Raji (cell line): Measurements from ENCODE around the gene BICRAL.

Experiments used
- POLR2A ChIP-seq: IDR thresholded peaks from 2 replicates; pipeline ENCODE4 v1.6.1; 2011; ENCODE audit warnings: low read depth, low read length, control low read depth; ENCODE audit not compliant: insufficient read depth

Gene BICRAL, protein sequence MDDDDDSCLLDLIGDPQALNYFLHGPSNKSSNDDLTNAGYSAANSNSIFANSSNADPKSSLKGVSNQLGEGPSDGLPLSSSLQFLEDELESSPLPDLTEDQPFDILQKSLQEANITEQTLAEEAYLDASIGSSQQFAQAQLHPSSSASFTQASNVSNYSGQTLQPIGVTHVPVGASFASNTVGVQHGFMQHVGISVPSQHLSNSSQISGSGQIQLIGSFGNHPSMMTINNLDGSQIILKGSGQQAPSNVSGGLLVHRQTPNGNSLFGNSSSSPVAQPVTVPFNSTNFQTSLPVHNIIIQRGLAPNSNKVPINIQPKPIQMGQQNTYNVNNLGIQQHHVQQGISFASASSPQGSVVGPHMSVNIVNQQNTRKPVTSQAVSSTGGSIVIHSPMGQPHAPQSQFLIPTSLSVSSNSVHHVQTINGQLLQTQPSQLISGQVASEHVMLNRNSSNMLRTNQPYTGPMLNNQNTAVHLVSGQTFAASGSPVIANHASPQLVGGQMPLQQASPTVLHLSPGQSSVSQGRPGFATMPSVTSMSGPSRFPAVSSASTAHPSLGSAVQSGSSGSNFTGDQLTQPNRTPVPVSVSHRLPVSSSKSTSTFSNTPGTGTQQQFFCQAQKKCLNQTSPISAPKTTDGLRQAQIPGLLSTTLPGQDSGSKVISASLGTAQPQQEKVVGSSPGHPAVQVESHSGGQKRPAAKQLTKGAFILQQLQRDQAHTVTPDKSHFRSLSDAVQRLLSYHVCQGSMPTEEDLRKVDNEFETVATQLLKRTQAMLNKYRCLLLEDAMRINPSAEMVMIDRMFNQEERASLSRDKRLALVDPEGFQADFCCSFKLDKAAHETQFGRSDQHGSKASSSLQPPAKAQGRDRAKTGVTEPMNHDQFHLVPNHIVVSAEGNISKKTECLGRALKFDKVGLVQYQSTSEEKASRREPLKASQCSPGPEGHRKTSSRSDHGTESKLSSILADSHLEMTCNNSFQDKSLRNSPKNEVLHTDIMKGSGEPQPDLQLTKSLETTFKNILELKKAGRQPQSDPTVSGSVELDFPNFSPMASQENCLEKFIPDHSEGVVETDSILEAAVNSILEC

DNA sequence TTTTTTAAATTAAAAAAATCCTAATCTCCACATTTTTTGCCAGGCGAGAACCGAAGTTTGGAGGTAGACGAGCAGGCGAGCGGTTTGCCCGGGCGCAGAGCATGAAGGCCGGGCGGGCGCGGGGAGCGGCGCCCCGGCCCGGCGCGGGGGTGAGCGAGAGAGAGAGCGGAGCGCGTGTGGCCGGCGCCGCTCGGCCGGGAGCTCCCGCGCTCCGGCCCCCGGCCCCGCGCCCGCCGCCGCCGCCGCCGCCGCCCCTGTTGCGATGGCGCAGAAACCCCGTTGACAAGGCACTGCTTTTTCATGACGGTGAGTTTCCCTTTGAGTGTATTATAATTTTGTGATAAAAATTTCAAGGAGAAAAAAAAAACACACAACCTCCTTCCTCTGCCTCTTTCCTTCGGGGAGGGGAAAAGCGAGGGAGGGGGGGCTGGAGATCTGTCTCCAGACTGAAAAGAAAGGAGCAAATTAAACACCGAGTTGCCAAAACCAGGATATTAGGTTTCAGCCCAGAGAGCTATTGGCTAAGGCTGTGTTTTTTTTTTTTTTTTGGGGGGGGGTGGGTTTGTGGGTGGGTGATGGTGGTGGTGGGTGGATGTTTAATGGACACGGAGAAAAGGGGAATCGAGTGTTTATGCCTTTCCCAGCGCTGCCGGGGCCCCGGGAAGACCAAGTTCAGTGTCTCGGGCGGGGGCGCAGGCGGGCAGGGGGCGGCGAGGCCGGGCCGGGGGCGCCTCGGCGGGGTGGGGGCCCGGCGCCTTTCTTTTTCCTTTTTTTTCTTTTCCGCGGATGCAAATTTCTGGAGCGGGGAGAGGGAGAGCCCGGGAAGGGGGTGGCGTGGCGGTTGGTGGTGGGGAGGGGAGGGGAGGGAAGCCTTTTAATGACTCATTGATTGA is at the start of gene BICRAL:
Gene BICRAL, plus strand, starts transcription at position 257 of the 893 bp plus-strand sequence. CDS start 39,971 bp downstream, outside the sequence.
- TF ChIP-seq POLR2A: no peak

- no peak for TF ChIP-seq POLR2A
These were observed 45.9 kb upstream of the BICRAL start for GRCh38 chr6:42735976-42736375.

GRCh38 chr6:42740725-42741124 is 41.1 kb upstream of the BICRAL start:
- no peak for TF ChIP-seq POLR2A

DNA sequence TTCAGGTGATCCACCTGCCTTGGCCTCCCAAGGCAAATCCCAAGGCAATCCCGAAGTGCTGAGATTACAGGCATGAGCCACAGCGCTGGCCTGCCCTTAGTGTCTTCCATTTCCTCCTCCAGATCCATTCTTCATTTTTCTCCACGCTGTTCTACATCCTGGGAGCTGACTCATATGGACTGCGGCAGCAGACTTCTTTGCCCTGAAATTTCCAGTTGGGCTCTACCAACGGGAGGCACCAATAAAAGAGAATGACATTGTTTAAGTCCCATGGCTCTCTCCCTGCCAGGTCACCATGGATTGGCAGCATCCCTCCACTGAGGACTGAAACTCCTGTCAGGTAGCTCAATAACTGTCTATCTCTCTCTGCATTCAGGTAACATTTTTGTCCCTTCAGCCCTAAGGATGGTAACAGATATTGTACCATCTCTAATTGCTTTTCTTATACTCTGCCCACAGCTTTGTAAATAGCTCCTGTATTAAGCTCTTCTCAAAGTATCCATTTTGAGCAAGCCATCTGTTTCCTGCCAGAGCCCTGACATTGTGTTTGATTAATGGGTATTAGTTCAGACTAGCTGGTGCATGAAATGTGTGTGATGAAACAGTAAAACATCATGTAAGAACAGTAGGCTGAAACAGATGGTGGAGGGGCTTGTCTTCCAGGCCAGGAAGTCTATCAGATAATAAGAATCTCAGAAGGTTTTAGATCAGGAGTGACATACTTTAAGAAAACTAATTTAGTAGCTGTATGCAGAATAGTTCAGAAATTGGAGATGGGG is 39.5 kb upstream of the BICRAL start:
- no peak for TF ChIP-seq POLR2A

GRCh38 chr6:42744351-42744893 is 37.4 kb upstream of the BICRAL start:
- TF ChIP-seq POLR2A: no peak

DNA sequence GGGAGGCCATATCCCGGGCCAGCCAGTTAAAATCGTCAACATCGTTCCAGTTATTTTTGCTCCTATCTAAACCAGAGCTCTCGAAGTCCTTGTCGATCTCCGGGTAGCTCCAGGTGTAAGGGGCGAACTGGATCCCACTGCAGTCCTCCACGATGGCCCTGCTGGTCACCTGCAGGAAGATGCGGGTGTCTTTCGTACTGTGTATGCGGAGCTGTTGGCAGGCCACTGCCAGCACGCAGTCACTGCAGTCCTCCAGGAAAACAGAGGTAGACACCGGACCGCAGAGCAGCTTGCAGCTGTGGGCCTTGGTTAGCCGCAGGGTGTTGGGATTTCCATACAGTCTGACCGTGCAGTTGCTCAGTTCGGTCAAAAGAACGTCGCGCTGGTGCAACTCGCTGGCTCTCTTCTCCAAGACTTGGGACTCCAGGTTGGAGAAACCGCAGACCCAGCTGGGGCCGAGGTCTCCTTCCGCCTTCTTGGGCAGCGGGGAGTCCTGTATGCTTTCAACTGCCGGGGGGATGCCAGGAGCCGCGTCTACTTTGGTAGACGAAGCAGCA is 36.7 kb upstream of the BICRAL start:
- TF ChIP-seq POLR2A: no peak

- peak; percentile 96 for TF ChIP-seq POLR2A
These were observed 36.0 kb upstream of the BICRAL start, which contains the start of gene TBCC for GRCh38 chr6:42745640-42746462. TBCC (minus strand) TSS chr6:42746103; CDS start chr6:42746073, 30 bp downstream.

- TF ChIP-seq POLR2A: peak; percentile 93
These were observed 35.1 kb upstream of the BICRAL start for GRCh38 chr6:42746463-42747391.

- TF ChIP-seq POLR2A: no peak
These were observed 33.5 kb upstream of the BICRAL start for GRCh38 chr6:42748203-42748898.

- TF ChIP-seq POLR2A: no peak
These were observed 30.8 kb upstream of the BICRAL start for GRCh38 chr6:42751055-42751454.

DNA sequence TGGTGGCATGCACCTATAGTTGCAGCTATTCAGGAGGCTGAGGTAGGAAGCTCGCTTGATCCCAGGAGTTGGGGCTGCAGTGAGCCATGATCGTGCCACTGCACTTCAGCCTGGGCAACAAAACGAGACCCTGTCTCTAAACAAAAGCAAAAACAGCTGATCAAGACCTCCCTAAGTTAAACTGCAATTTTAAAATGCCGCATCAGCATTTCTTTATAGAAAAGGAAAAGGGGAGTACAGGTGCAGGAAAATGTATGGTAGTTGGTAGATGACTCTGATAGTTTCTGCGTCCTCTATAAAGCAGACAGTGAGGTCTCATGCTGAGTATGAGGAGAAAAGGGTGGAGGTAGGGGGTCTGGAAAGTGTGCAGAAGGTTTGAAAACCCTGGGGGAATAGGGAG is 27.1 kb upstream of the BICRAL start:
- no peak for TF ChIP-seq POLR2A

DNA sequence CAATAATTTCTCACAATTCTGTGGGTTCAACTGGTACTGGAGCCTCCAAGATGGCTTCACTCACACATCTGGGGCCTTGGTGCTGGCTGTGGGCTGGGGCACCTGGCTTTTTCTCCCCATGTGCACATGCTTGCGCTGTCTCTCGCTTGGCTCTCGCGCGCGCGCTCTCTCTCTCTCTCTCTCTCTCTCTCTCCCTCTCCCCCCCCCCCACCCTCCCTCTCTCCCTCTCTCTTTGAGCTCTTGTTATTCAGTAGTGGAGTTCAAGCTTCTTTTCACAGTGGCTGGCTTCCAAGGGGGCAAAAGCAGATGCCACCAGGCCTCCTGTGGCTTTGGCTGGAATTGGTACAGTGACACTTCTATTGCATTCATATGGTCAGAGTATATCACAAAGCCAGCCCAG is 25.1 kb upstream of the BICRAL start:
- TF ChIP-seq POLR2A: no peak
